NCI-H345 (cell line): ENCODE data around the gene SYNJ2.
"Not testable (repeated sequence)": the region's sequence is repeated elsewhere in the genome, so short reads cannot be mapped to it uniquely, and the experiment has no call there.

Experiments
- DNase-seq: peaks from one replicate; lab custom pipeline; 2025; lab: John Stamatoyannopoulos, UW

Gene SYNJ2

DNA sequence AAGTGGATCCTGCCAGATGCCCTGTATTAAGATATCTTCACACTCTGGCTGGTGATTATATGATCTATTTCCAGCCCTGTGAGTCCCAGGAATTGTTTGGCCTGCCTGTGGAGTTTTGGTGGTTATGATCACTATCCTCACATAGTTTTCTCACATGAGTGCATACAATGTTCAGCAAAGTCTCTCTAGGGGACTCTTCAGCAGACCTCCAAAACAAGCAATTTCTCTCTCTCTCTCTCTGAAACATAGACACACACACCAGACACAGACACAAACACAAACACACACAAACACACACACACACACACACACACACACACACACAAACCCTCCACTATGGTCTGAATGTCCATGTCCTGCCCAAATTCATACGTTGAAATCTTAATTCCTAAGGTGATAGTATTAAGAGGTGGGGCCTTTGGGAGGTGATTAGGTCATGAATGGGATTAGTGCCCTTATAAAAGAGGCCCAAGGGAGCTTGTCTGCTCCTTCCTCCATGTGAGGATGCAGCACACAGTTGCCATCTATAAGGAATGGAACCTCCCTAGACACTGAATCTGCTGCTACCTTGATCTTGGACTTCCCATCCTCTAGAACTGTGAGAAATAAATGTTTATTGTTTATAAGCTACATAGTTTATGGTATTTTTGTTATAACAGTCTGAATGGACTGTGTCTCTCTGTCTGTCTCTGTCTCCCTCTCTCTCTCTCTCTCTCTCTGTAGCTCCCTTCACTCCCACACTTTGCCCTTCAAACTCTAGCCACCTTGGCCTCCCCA, 22.0 kb upstream of the SYNJ2 start:
- no peak for DNase-seq

DNA sequence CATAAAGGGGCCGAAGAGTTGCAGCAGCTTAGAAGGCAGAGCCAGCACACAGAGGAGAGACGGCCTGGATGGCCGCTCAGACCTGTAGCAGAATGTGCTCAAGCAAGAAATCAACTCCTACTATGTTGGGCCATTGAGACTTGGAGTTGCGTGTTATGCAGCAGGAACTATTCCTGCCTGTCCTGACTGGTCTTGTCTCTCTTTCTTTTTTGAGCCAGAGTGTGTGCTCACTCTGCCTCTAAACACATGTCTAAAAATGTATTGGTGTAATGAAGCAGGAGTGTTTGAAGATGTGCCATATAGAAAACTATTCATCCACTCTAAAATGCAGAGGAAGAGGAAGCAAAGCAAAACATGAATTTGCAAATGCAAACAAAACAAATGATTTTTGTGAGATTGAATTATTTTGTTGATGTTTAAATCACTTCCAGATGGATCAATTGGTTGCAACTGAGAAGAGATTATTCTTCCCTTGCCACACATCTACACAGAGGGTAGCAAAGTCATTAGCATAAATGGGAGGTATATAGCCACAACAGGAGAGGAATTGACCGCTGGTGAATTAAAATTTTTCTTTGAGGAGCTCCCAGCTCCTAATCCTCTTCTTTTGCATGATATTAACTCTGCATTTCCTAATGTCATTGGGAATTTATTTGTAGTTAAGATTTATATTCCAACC, 20.4 kb upstream of the SYNJ2 start:
- no peak for DNase-seq

DNA sequence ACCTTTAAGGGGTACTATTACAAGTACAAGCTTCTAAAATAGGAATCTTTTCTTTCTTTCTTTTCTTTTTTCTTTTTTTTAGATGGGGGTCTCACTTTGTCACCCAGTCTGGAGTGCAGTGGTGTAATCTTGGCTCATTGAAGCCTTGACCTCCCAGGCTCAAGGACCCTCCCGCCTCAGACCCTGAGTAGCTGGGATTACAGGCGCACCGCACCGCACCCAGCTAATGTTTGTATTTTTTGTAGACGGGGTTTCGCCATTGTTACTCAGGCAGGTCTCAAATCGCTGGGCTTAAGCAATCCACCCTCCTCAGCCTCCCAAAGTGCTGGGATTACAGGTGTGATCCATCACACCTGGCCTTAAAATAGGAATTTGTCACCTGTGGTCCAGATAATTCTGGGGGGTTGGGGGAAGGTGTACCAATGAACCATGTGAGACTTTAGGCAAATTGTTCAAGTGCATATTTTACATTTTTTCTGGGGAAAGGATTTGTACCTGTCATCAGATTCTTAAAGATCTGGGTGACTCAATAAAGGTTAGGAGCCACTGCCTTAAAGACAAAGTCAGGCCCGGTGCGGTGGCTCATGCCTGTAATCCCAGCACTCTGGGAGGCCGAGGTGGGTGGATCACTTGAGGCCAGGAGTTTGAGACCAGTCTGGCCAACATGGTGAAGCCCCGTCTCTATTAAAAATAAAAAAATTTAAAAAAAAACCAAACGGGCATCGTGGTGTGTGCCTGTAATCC, 19.7 kb upstream of the SYNJ2 start:
- no peak for DNase-seq

DNA sequence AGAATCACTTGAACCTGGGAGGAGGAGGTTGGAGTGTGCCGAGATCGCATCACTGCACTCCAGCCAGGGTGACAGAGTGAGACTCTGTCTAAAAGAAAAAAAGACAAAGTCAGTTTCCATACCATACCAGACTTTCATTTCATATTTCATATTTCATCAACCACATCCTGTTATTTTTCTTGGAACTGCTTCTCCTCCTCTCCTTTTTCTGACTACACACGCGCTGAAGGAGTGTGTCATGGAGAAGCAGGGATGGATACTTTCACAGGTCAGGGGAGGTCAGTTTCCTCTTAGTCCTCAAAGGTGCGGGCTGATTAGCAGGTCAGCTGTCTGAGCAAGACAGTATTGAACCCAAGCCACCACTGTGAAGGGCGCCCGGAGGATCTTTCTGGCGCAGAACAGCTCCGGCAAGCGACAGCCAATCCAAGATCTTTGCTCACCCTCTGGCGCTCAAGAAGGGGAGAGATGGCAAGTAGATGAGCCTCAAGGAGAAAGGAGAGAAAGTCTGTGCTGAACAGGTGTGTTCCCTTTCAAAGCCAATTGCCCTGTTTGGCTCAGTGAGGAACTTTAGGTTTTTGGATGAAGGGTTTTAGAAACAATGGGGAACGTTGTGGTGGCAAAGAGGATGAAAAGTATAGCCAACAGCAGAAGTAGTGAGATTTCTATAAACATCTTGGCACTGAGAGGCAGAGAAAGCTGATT, 18.9 kb upstream of the SYNJ2 start:
- DNase-seq: no peak

DNA sequence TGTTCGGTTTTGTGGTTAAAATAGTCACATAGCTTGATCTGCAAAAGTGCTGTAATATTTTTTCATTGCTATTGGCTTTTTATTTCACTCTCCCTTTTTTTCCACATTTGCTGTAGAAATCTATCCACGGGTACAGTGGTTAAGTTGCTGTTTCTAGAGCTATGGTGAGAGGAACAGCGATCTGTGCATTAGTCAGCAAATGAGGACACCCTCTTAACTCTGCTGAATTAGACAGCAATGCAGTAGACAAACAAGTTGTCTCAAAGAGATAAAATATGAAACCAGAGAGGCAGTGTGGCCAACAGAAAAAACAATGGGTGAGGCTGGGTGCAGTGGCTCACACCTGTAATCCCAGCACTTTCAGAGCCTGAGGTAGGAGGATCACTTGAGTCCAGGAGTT, 17.6 kb upstream of the SYNJ2 start:
- no peak for DNase-seq

DNA sequence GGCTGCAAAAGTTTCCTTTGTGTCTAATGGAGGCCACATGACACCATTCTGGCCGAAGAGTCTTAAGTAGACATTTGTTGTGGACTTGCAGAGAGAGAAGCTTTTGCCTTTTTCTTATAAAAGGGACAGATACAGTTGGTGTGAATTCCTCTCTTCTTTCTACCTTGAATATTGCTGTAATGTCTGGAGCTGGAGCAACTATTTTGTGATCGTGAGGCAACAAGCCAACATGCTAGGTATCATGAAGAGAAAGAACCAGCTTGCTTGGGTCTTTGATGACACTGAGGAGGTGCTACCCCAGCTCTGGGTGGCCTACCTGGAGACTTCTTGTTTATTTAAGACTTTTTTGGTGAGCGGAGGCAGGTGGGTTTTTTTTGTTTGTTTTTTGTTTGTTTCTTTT, 16.3 kb upstream of the SYNJ2 start:
- DNase-seq: no peak

DNA sequence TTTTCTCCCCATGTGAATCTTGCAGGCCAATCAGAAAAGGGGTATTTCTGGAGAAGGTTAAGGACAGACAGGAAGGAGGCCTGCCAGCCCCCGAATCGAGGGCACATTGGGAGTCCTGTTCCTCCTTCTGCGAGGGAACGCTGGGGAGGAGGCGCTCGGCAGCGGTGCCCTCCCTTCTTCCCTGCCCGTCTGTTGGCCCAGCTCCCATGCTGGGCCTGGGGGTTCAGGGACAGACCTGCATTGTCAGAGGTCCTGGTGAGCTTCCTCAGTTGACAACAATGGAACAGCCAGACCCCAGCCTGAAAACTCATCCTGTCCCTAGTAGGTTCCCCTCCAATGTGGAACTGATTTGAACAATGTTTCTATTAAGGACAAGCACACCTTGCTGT, 15.1 kb upstream of the SYNJ2 start:
- DNase-seq: no peak

DNA sequence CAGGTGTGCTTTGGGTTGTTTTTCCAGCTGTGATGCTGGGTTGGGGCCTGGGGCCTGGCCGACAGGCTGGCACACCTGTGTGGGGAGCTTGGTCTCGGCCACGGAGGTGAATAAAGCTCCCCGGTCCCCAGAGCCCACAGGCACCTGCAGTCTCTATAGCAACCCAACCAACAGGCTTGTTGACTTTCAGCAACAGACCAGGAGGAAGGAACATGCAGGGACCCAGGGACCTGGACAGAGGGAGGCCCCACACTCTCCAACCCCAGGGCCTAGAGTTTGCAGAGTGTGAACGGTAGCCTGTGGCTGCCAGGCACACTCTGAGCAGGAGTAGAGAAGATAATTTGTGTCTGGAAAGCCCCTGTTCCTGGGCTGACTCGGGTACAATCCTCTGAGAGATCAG, 14.6 kb upstream of the SYNJ2 start:
- DNase-seq: peak; percentile 73

DNA sequence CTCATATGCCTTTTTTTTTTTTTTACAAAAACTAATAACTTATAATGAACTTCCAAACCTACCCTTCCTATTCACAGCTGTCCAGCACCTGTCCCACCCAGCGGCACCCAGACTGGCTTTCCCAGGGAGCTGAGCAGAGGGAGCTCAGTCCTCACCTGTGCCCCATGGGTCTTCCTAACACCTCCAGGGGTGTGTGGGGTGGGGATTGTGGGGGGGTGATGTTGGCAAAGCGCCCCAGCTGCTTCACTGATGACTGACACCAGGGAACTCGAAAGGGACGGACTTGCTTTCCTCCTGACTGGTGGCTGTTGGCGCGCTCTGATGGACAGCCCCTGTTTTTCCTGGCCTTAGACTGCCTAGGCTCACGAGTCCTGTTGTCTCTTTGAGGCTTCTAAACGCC, 14.2 kb upstream of the SYNJ2 start:
- no peak for DNase-seq

DNA sequence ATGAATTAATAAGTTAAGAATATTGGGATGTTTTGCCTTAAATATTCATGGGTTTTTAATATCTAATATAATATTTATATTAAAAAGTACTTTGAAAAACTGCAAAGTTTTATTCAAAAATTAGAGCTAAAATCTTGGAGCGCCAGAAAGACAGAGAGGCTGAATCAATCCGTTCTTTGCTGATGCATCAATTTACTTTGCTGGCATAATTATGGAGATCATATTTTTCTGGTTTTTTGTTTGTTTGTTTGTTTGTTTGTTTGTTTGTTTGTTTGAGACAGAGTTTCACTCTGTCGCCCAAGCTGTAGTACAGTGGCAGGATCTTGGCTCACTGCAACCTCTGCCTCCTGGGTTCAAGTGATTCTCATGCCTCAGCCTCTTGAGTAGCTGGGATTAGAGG, 9.5 kb upstream of the SYNJ2 start:
- not testable (repeated sequence) for DNase-seq

DNA sequence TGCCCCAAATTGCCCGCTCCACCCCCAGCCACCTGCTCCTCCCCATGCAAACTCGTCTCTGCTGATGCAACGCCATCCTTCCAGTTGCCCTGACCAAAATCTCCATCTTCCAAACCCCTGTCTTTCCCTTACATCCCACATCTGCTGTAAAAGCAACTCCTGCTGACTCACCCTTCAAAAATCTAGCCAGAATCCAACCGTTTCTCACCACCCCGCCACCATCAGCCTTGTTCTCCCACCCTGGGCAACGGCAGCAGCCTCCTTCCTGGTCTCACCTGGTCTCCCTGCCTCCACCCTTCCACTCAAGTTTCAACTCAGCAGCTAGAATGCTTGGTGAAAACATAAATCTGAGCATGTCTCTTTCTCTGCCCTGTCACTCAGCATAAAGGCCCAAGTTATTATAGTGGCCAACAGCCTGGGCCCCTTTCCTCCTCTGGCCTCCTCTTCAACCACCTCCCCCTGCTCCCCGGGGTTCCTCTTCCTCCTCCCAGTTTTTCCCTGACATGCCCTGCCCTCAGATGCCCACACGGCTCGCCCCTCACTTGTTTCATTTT, 7.2 kb upstream of the SYNJ2 start:
- DNase-seq: no peak

DNA sequence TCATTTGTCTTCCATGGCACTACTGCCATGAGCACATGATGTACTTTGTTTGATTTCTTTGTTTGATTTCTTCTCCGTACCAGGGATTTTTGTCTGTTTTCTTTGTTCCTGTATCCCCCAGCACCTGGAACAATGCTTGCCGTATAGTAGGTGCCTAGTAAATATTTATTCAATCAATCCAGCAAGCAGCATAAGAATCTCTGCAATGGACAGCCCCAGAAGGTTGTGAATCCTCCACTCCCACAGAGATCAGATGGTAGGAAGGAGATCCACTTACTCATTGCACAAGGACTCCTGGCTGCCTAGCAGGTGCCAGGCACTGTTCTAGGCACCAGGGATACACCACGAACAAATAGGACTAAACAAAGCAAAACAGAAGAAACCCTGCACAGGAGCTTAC, 6.7 kb upstream of the SYNJ2 start:
- DNase-seq: no peak

DNA sequence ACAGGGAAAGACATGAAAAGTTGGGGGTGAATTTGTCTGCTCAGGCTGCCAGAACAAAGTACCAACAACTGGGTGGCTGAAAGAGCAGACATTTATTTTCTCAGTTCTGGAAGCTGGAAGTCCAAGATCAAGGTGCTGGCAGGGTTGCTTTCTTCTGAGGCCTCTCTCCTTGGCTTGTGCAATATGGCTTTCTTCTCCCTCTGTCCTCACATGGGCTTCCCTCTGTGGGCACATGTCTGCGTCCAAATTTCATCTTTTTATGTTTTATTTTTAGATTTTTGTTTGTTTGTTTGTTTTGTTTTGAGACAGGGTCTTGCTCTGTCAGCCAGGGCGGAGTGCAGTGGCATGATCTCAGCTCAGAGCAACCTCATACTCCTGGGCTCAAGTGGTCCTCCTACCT, 6.2 kb upstream of the SYNJ2 start:
- no peak for DNase-seq

DNA sequence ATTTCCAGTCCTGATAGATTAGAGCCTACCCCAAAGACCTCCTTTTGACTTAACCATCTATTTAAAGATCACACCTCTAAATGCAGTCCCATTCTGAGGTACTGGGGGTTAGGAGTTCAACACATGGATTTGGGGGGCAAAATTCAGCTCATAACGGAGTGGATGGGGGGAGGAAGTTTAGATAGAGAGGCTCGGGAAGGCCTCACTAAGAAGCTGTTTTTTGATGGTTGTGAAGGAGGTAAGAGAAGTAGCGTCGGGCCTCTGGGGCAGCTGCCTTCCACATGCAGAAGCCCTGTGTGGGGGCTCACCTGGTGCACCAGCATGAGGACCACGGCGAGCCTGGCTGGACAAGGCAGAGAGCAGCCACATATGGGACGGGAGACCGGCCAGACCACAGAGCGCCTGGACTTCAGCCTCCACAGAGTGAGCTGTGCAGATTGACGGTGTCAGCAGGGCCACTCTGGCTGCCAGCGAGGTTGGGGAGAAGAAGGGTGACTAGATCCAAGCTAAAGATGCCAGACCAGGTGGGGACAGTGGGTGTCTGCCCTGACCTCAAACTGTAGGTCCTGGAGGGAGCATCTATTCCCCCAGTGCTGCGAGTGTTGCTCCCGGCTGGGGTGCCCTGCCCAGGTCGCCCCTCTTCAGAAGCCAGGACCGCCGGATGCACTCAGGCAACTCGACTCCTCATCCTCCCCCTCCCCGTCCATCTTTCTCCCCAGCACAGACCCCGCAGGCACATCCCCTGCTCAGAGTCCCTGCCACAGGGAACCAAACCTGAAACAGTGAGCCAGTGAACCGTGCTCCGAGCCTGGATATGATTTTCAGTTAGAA, 5.1 kb upstream of the SYNJ2 start:
- DNase-seq: no peak

DNA sequence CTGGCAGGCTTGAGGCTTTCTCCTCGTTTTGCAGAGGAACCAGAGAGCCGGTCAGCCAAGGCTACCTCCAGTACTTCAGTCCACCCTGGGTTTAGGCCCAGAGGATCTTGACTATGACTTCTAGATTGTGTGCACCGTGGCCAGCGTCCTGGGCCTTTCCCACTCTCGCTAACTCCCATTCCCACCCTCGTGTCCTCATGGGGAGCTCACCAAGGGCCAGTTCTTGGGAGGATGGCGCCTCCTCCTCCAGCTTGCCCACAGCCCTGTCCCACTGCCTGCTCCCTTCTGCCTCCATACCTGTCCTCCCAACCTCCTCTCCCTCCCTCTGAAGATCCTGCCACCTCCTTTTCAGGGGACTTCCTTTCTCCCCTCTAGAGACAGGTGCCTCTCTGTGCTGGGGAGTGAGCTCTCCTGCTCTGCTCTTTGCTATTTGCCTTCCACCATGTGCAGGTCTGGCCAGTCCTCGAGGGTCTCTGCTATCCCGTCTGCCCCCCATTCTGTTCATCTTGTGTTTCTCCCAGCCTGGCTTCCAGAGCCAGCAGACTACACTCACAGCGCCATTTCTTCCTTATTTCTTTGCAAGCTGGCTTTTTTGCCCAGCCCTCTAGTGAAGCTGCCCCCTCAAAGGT, 4.4 kb upstream of the SYNJ2 start:
- no peak for DNase-seq

DNA sequence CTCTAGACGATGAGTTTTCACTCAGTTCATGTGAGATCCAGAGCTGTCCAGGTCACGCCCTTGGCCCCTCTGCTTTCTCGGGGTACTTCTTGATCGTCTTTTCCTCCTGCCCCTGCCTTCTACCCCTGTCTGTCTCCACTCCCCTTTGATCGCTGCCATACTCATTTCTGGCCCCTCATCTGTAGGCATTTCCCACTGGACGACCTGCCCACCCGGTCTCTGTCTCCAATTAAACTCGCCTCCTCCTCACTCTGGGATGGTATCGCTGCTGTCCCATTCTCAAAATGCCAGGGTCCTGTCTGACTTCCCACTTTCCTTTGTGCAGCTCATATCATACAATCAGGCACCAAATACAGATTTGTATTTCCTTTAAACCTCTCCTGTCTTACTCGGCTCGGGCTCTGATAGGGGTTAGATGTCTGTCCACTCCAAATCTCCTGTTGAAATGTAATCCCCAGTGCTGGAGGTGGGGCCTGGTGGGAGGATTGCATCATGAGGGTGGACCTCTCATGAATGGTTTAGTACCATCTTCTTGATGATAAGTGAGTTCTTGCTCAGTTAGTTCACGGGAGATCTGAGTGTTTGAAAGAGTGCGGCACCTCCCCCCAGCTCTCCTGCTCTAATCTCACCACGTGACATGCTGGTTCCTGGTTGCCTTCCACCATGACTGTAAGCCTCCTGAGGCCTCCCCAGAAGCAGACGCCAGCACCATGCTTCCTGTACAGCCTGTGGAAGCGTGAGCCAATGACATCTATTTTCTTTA, 3.5 kb upstream of the SYNJ2 start:
- DNase-seq: no peak

DNA sequence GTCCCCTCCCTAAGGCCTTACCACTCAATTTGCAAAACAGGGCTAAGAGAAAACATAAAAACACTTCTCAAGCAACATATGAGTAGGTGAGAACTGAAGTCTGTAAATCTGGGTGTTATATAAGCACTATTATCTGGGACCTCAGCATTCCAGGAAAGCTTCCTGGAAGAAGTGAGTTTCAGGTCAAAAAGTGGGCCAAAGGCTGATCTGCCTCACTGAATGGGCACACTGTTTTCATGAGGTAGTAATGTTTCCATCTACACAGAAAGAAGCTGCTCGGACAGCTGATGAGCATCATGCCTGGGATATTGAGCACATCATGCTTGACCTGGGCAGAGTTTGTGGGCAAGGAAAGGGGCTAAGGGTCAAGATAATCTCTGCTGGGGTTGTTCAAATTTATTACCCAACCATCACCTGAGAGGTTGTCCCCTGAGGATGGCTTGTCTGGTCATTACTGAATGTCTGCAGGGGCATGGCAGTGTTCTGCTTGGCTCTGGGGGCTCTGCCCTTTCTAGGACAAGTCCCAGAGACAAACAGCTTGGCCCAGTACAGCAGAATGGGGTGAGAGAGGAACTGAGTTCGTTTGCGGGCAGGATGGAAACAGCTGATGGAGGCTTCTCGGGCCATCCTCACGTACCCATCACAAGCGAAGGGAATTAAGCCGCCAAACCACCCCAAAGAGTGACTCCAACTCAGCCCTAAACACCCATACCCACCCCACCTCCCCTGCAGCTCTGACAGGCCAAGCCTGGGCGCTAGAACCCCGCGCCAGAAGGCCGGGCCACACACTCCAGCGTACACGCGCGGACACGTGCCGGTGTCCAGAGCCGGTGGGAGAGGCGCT, 1.2 kb upstream of the SYNJ2 start:
- DNase-seq: no peak

DNA sequence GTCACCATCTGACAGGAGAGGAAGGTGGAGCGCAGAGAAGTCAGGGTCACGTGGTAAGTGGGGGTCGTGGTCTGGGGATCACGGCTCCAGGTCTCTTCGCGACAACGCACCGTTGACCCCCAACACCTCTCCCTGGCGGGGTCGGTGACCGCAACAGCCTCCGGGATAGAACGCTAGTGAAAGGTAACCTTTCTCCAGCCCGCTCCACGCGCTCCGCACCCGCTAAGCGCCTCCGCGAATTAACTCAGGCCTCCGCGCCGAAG, 600 bp upstream of the SYNJ2 start:
- no peak for DNase-seq

DNA sequence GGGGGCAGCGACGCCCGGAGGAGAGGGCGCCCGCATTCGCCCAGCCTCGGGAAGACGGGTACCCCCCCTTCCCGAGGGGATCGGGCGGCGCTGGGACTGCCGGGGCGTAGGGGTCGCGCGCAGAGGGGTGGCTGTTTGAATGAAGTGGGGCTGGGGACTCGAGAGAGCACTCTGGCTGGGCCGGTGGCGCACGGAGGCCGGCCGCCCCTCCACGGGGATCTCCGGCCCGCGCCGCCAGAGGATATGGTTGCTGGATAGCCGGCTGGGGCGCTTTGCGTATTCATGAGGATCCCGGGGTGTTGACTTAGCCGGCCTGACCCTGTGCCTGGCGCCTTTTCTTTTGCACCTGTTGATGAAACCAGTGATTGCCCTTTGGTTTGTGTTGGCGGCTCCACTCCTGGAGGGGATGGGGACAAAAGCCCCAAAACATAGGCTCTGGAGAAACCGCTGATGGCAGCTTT, 469 bp downstream of the SYNJ2 start:
- DNase-seq: peak; percentile 24
